PFSK-1 (cell line): ENCODE measurements around the gene GUCY2C.

Experiments used
- FOXP2 ChIP-seq: optimal IDR thresholded peaks from 2 replicates; pipeline ENCODE3; 2011; ENCODE audit warnings: borderline replicate concordance, control low read depth, inconsistent platforms; ENCODE audit not compliant: insufficient read depth; ENCODE audit errors: extremely low read length, extremely low read depth
- POLR2AphosphoS5 ChIP-seq: IDR thresholded peaks from 2 replicates; pipeline ENCODE4 v1.6.1; 2012; ENCODE audit warnings: low read depth, mild to moderate bottlenecking, control low read depth, low read length, moderate library complexity
- SIN3A ChIP-seq: IDR thresholded peaks from 2 replicates; pipeline ENCODE4 v1.6.1; 2012; ENCODE audit warnings: mild to moderate bottlenecking, low read length, moderate library complexity, borderline replicate concordance; ENCODE audit not compliant: insufficient read depth
- TAF1 ChIP-seq: IDR thresholded peaks from 2 replicates; pipeline ENCODE4 v1.6.1; 2012; ENCODE audit warnings: low read length, control low read depth, borderline replicate concordance; ENCODE audit not compliant: insufficient read depth
- TF ChIP-seq, protein P1 (sequence below), 2 experiments: IDR thresholded peaks; 2 replicates each; pipeline versions ENCODE4 v1.6.1 to v1.8.0; 2011 to 2012; ENCODE audit warnings: low read depth in 2 of 2, low read length in 2 of 2, control low read depth in 1 of 2, inconsistent platforms in 1 of 2, mild to moderate bottlenecking in 1 of 2, moderate library complexity in 1 of 2; ENCODE audit not compliant: insufficient read depth in 1 of 2

GUCY2C gene

GRCh38 chr12:14612250-14612649, 84.1 kb downstream of the GUCY2C start:
- no peak for TF ChIP-seq POLR2AphosphoS5
- TF ChIP-seq TAF1, result no peak
- TF ChIP-seq, protein P1, sequence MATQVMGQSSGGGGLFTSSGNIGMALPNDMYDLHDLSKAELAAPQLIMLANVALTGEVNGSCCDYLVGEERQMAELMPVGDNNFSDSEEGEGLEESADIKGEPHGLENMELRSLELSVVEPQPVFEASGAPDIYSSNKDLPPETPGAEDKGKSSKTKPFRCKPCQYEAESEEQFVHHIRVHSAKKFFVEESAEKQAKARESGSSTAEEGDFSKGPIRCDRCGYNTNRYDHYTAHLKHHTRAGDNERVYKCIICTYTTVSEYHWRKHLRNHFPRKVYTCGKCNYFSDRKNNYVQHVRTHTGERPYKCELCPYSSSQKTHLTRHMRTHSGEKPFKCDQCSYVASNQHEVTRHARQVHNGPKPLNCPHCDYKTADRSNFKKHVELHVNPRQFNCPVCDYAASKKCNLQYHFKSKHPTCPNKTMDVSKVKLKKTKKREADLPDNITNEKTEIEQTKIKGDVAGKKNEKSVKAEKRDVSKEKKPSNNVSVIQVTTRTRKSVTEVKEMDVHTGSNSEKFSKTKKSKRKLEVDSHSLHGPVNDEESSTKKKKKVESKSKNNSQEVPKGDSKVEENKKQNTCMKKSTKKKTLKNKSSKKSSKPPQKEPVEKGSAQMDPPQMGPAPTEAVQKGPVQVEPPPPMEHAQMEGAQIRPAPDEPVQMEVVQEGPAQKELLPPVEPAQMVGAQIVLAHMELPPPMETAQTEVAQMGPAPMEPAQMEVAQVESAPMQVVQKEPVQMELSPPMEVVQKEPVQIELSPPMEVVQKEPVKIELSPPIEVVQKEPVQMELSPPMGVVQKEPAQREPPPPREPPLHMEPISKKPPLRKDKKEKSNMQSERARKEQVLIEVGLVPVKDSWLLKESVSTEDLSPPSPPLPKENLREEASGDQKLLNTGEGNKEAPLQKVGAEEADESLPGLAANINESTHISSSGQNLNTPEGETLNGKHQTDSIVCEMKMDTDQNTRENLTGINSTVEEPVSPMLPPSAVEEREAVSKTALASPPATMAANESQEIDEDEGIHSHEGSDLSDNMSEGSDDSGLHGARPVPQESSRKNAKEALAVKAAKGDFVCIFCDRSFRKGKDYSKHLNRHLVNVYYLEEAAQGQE (IDR thresholded peaks at IDR 0.05; ENCODE audit: insufficient read depth in 1 of 2, low read depth in 2 of 2, low read length in 2 of 2), result no peak
- no peak for TF ChIP-seq SIN3A
- no peak for TF ChIP-seq FOXP2

- no peak for TF ChIP-seq FOXP2
Observed at GRCh38 chr12:14611640-14612203, 84.7 kb downstream of the GUCY2C start.

- TF ChIP-seq, protein P1 (IDR thresholded peaks at IDR 0.05; ENCODE audit: insufficient read depth in 1 of 2, low read depth in 2 of 2, low read length in 2 of 2), result no peak
- TF ChIP-seq SIN3A, result no peak
- TF ChIP-seq TAF1, result no peak
- TF ChIP-seq POLR2AphosphoS5, result no peak
- TF ChIP-seq FOXP2, result no peak
Observed at GRCh38 chr12:14607568-14607967, 88.8 kb downstream of the GUCY2C start.

DNA sequence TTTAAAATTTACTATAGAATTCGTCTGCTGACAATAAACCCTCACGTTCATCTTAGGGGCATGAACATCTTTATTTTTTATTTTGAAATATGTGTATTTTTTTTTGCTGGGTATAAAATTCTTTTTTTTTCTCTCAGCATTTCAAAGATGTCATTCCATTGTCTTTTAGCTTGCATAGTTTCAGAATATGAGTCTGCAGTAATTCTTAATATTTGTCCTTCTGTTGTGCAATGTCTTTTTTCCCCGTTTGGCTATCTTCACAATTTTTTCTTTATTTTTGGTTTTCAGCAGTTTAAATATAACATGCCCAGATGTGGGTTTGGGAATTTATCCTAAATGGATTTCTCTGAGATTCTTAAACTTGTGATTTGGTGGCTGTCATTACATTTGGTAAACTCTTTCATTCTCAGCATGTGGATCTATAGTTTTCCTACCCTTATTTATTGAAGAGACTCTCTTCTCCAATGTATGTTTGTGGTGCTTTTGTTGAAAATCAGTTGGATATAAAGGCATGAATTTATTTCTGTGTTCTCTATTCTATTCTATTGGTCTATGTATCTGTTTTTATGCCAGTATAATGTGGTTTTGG, 90.9 kb downstream of the GUCY2C start:
- no peak for TF ChIP-seq TAF1
- no peak for TF ChIP-seq SIN3A
- TF ChIP-seq FOXP2, result no peak
- TF ChIP-seq, protein P1 (IDR thresholded peaks at IDR 0.05; ENCODE audit: insufficient read depth in 1 of 2, low read depth in 2 of 2, low read length in 2 of 2), result no peak
- no peak for TF ChIP-seq POLR2AphosphoS5

- TF ChIP-seq SIN3A (no peak), FOXP2 (no peak), POLR2AphosphoS5 (no peak), TAF1 (no peak)
- TF ChIP-seq, protein P1 (IDR thresholded peaks at IDR 0.05; ENCODE audit: insufficient read depth in 1 of 2, low read depth in 2 of 2, low read length in 2 of 2), result no peak
Observed at GRCh38 chr12:14601692-14602478, 94.5 kb downstream of the GUCY2C start.
